Measurements from ENCODE around the gene TMEM167A.

TMEM167A gene

GRCh38 chr5:83066548-83067110 lies 10.6 kb downstream of the TMEM167A start:
- TF ChIP-seq CTCF (IDR thresholded peaks at IDR 0.05; ENCODE audit: poor library complexity, severe bottlenecking), result no peak
- Histone ChIP-seq H3K9me3 (ENCODE audit: severe bottlenecking) (no peaks in the 10 kb centered on the region), H3K27ac (ENCODE audit: poor library complexity, severe bottlenecking) (no peak overlapping the region), H3K4me3 (ENCODE audit: severe bottlenecking) (no peak overlapping the region), H3K27me3 (ENCODE audit: insufficient read depth, poor library complexity, severe bottlenecking) (no peaks in the 10 kb centered on the region), H3K36me3 (ENCODE audit: low read depth) (peaks cover 76% of the 10 kb centered on the region), H3K4me1 (ENCODE audit: insufficient read depth, poor library complexity, severe bottlenecking) (peaks cover 6% of the 10 kb centered on the region)
- DNase-seq (ENCODE audit: low spot score) (no peak), ATAC-seq (ENCODE audit: low read depth) (no peak)

- H3K9me3 ChIP-seq (ENCODE audit: severe bottlenecking), result no peaks in the 10 kb centered on the region
- H3K27me3 ChIP-seq (ENCODE audit: insufficient read depth, poor library complexity, severe bottlenecking), result no peaks in the 10 kb centered on the region
- ATAC-seq (ENCODE audit: low read depth), result no peak
- no peak overlapping the region for H3K27ac ChIP-seq (ENCODE audit: poor library complexity, severe bottlenecking)
- H3K4me1 ChIP-seq (ENCODE audit: insufficient read depth, poor library complexity, severe bottlenecking), result no peaks in the 10 kb centered on the region
- DNase-seq (ENCODE audit: low spot score), result no peak
- H3K36me3 ChIP-seq (ENCODE audit: low read depth), result peaks cover 88% of the 10 kb centered on the region
- no peak overlapping the region for H3K4me3 ChIP-seq (ENCODE audit: severe bottlenecking)
- no peak for TF ChIP-seq CTCF (IDR thresholded peaks at IDR 0.05; ENCODE audit: poor library complexity, severe bottlenecking)
Observed at GRCh38 chr5:83059341-83059740, 17.9 kb downstream of the TMEM167A start.

GRCh38 chr5:83058726-83059125 lies 18.5 kb downstream of the TMEM167A start:
- no peak for TF ChIP-seq CTCF (IDR thresholded peaks at IDR 0.05; ENCODE audit: poor library complexity, severe bottlenecking)
- no peaks in the 10 kb centered on the region for H3K4me1 ChIP-seq (ENCODE audit: insufficient read depth, poor library complexity, severe bottlenecking)
- no peak for ATAC-seq (ENCODE audit: low read depth)
- no peak for DNase-seq (ENCODE audit: low spot score)
- H3K36me3 ChIP-seq (ENCODE audit: low read depth), result peaks cover 86% of the 10 kb centered on the region
- no peaks in the 10 kb centered on the region for H3K27me3 ChIP-seq (ENCODE audit: insufficient read depth, poor library complexity, severe bottlenecking)
- H3K4me3 ChIP-seq (ENCODE audit: severe bottlenecking), result no peak overlapping the region
- H3K27ac ChIP-seq (ENCODE audit: poor library complexity, severe bottlenecking), result no peak overlapping the region
- no peaks in the 10 kb centered on the region for H3K9me3 ChIP-seq (ENCODE audit: severe bottlenecking)

GRCh38 chr5:83055166-83055565 lies 22.0 kb downstream of the TMEM167A start:
- Histone ChIP-seq H3K36me3 (ENCODE audit: low read depth) (peaks cover 60% of the 10 kb centered on the region), H3K27ac (ENCODE audit: poor library complexity, severe bottlenecking) (no peak overlapping the region)

More at GRCh38 chr5:83055166-83055565, 22.0 kb downstream of the TMEM167A start:
- no peak for DNase-seq (ENCODE audit: low spot score)
- no peaks in the 10 kb centered on the region for H3K9me3 ChIP-seq (ENCODE audit: severe bottlenecking)
- TF ChIP-seq CTCF (IDR thresholded peaks at IDR 0.05; ENCODE audit: poor library complexity, severe bottlenecking), result no peak
- H3K4me1 ChIP-seq (ENCODE audit: insufficient read depth, poor library complexity, severe bottlenecking), result no peaks in the 10 kb centered on the region
- H3K27me3 ChIP-seq (ENCODE audit: insufficient read depth, poor library complexity, severe bottlenecking), result no peaks in the 10 kb centered on the region
- H3K4me3 ChIP-seq (ENCODE audit: severe bottlenecking), result no peak overlapping the region
- no peak for ATAC-seq (ENCODE audit: low read depth)
